ENCODE results near the gene TMEM185A.
"Not testable (repeated sequence)": the region's sequence is repeated elsewhere in the genome, so short reads cannot be mapped to it uniquely, and the experiment has no call there.

The TMEM185A gene

GRCh38 chrX:149619662-149620061 is 11.9 kb downstream of the TMEM185A start:
- not testable (repeated sequence) for DNase-seq

GRCh38 chrX:149618871-149619270 is 12.7 kb downstream of the TMEM185A start:
- no peak for DNase-seq

GRCh38 chrX:149611623-149612175 is 19.9 kb downstream of the TMEM185A start:
- DNase-seq: no peak

- no peak for DNase-seq
Measured at GRCh38 chrX:149610511-149610910, 21.1 kb downstream of the TMEM185A start.

DNA sequence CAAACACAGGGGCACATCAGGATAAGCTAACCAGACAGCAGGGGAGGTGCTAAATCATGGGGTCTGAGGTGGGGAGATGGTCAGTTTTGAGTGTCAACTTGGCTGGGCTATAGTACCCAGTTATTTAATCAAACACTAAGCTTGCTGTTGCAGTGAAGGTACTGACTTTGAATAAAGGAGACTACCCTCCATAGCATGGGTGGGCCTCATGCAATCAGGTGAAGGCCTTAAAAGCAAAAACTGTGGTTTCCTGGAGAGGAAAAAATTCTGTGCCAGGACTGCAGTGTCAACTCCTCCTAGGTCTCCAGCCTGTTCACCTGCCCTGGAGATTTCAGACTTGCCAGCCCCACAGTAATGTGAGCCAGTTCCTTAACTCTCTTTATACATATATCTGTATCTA is 23.9 kb downstream of the TMEM185A start:
- DNase-seq: no peak

DNA sequence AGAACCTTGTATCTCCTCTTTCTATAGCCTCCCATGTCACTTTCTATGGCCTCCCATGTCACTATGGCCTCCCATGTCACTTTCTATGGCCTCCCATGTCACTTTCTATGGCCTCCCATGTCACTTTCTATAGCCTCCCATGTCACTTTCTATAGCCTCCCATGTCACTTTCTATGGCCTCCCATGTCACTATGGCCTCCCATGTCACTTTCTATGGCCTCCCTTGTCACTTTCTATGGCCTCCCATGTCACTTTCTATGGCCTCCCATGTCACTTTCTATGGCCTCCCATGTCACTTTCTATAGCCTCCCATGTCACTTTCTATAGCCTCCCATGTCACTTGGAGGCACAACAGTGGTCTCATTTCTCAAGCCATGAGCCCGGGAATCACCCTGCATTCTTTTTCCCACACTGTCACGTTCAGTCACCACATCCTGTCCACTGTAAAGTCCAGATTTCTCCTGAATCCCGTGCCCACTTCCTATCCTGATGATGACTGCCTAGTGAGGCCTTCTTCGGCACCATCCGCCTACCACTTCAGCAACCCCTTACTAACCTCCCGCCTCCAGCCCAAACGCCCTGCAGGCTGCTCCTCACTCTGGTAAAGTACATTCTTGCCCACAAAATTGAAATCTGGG is 26.2 kb downstream of the TMEM185A start:
- not testable (repeated sequence) for DNase-seq

GRCh38 chrX:149598603-149599002 is 33.0 kb downstream of the TMEM185A start:
- DNase-seq: not testable (repeated sequence)

GRCh38 chrX:149595943-149596342 is 35.6 kb downstream of the TMEM185A start:
- DNase-seq: not testable (repeated sequence)

DNA sequence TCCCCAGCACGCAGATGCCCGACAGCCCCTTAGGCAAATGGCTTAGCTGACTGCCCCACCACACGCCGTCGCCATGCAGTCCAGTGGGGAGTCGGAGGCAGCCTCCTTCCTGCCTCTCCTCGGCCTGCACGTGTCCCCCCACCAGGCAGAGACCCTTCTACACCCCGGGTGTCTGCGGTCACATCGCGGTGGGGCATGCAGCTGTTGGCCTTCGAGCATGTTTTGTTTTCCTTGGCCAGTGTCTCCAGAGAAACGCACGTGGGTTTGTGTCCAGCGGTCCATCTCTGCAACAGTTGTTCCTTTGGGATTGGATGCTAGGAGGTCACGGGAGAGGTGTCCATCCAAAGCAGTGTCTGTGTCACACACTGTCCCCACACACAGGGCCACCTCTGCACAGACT is 36.4 kb downstream of the TMEM185A start, which contains the start of gene HSFX2:
Gene HSFX2, minus strand, starts transcription at position 101 of the 400 bp plus-strand sequence. CDS start 614 bp downstream, outside the sequence.
- DNase-seq: not testable (repeated sequence)

GRCh38 chrX:149590993-149591392 is 40.6 kb downstream of the TMEM185A start:
- DNase-seq: not testable (repeated sequence)

DNA sequence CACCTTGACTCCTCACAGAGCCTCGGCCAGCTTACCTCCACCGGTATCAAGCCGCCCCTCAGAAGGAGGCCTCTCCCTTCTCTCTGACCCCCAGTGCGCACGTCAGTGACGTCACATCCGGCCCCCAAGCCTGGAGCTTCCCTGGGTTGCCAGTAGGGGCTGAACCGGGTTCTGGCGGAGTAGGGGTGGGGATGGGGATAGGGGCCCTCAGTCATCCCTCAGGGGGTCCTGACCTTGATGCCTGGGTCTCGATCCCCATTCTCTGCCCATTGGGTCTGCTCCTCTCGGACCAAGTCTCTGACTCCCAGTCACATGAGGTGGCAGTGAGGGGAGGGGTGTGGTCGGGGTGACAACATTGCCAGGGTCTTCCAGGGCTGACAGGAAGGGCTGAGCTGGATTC is 44.2 kb downstream of the TMEM185A start, which contains the start of gene MAGEA9B:
Gene MAGEA9B, minus strand, starts transcription at position 101 of the 400 bp plus-strand sequence. CDS start 4,280 bp downstream, outside the sequence.
- not testable (repeated sequence) for DNase-seq

DNA sequence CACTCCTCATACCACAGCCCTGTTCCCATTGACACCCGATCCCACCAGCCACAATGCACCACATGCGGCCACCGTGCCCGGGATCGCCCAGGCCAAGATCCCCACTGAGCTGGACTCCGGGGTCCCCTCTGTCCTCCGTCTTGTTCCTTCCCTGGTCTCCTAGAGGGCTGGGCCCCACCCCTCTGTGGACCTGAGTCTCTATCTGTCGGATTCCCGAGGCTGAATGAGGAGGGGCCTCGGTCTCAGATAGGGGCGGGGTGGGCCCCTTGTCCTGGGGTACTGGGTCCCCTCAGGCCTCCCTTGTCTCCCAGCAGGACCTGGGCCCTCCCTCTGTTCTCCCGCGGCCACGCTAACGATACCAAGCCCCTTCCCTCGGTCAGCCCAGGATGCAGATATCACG is 46.0 kb downstream of the TMEM185A start:
- DNase-seq: not testable (repeated sequence)

GRCh38 chrX:149573456-149573855 is 58.1 kb downstream of the TMEM185A start:
- not testable (repeated sequence) for DNase-seq

DNA sequence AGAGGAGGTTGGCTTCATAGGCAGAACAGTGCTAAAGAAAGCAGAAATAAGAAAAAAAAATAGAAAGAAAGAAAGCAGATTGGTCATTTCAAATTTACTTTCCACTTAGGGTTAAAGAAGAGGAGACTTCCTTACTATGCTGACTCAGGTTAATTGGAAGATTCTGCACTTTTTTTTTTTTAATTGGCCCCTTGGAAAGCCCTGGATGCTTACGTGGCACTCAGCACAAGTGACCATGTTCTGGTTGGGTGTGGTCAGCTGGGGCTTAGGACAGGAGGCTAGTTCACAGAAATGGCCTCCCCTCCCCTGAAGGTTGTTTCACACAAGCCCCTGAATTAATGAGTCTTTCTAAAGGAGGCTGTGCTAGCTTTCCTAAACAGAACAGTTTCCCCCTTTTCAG is 58.8 kb downstream of the TMEM185A start:
- DNase-seq: no peak

DNA sequence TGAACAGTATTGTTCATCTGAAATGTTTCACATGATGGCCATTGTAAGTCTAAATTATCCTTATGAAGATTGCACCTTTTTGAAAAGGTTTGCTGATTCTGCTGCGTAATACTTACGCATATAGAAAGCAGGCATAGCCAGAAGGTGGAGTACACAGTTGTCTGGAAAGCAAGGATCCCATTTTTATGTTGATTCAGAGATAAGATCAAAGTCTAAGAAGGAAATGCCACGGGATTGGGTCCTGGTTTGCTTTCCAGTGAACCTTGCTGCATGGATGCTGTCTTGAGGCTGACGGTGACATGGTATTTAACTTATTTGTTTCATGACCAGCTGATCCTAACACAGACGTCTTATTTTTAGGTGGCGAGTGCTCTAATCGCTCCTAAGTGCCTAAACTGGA is 59.8 kb downstream of the TMEM185A start:
- no peak for DNase-seq

DNA sequence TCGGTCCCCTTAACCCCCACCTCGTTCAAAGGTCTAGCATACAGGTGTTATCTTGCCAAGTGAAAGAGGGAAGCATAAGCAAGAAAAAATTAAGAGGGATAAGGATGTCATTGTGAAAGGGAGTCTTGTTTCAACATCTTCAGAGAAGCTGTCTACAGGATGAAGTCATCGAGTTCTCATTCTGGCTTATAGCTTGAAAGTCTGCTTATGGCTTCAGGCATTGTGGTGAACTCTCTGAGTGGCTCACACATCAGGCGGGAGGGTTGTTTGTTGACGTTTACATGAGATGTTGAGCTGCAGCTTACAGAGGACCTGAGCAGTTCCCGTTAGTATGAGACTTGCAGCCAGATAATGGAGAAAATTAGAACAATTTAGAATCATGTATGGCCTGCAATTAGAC is 60.9 kb downstream of the TMEM185A start:
- DNase-seq: no peak

DNA sequence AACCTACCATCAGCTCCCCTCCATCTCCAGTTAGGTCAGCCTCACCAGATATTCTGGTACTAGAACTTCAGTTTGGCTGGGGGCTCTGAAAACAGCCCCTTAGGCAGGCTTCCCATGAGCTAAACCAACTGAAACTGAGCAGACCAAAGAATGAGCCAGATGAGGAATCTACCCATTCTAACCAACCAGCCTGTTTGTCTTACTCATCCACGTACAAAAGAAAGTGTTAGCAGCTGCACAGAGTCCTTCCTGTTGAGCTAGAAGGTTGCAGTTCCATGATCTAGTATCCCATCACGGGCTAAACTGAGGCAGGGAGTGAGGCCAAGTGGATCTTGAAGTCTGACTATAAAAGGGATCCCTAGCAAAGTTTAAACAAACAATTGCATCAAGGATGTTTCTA is 61.8 kb downstream of the TMEM185A start:
- DNase-seq: no peak

DNA sequence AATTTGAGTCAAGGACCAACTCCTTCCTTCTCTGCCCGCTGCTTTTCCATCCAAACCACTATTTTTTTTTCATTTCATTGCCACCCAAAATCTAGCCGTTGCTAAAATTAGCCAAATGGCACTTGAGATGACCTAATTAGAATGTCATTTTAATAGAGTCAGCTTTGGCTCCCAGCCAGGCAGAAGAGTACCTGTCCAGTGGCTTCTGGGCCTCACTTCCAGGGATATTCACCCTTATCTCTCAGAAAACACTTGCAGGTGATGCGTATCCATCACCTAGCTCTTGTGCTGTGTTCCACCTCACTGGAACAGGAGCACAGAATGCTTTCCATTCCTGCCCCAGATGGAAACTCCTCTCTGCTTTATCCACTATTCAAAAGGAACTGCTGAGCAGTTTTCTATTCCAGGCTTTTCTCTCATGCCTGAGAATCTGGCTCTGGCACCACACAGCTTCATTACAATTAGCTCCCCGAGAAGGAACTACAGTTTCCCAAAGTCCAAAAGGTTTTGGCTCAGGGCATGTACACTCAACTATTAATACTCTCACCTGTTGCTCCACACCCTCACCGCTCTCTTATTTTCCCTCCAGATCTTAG is 62.8 kb downstream of the TMEM185A start:
- DNase-seq: no peak

DNA sequence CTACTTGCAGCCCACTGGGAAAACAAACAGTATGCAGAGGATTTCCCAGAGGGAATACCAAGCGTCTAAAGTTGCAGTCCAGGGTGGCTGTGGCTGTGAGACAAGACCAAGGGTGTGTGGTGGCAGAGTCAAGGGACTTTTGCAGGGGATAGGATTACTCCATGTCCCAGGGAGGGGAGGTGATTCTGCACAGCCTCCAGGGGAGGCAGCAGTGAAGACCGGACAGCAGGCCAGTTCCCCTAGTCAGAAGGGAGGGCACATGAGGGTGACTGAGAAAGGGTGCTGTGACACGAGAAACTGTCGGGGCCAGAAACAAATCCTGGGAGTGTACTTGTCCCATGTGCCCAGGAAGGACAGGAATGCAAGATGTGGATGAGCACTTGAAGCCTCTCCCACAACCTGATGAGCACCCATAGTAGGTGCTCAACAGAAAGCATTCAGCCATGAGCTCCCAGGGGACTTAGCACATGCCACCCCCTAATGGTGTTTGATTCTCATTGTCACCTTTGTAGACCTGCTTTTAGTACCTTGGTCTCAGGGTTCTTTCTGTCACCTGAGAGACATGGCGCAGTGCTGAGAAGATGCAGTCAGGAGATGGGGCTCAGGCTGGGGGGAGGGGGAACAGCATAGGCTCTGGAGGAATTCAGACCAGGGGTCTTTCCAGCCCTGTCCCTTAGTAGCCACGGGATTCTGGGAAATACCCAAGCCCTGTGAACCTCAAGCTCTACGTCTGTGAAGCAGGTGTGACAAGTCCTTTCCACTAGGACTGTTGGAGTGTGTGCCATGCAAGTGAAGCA is 63.8 kb downstream of the TMEM185A start:
- no peak for DNase-seq

GRCh38 chrX:149563359-149563758 is 68.2 kb downstream of the TMEM185A start:
- no peak for DNase-seq

DNA sequence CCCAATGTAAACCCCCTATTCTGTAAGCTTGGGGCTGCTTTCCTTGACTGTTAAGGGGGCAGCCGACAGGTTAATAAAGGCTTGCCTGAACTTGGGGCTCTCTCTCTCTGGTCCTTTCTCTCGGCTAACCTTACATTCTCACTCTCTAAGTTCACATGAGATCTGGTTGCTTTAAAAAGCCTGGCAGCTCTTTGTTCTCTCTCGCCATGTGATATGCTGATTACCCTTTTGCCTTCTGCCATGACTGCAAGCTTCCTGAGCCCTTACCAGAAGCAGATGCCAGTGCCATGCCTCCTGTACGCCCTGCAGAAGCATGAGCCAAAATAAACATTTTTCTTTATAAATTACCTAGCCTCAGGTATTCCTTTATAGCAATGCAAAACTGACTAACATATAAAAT is 76.3 kb downstream of the TMEM185A start:
- DNase-seq: not testable (repeated sequence)

DNA sequence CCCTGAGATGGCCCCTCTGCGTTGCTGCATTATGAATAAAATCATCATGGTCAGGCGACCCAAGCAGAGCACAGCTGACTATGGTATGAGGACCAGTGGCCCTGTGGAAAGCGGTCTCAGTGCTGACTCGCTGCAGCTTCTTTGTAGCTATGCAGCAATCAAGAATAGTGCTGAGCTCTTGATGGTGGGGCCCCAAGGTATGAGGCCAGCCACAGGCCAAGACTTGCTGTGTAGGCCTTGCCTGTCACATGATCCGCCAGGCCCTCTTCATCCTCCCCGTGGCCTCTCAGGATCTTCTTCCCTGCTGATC is 79.7 kb downstream of the TMEM185A start:
- not testable (repeated sequence) for DNase-seq

GRCh38 chrX:149551245-149551938 is 80.2 kb downstream of the TMEM185A start:
- not testable (repeated sequence) for DNase-seq
